GM19463 (cell line): ENCODE results near the gene PIK3AP1.
A peak's percentile ranks its signal among the peaks of the same experiment; 100 is the strongest.
"Not testable (repeated sequence)": the region's sequence is repeated elsewhere in the genome, so short reads cannot be mapped to it uniquely, and the experiment has no call there.

Experiments used
- ATAC-seq: cut with Tn5 transposase; IDR thresholded peaks from one replicate; pipeline ENCODE4 v1.9.1; 2021; ENCODE audit warnings: mild to moderate bottlenecking, moderate library complexity; ENCODE audit not compliant: unreplicated experiment

The PIK3AP1 gene

GRCh38 chr10:96737307-96737902, 17.1 kb upstream of the PIK3AP1 start:
- ATAC-seq = not testable (repeated sequence)

GRCh38 chr10:96724621-96725020, 4.3 kb upstream of the PIK3AP1 start:
- ATAC-seq = no peak

- no peak for ATAC-seq
Observed at GRCh38 chr10:96721207-96721572, 876 bp upstream of the PIK3AP1 start.

- ATAC-seq = peak; percentile 63
Observed at GRCh38 chr10:96719850-96720421, 378 bp downstream of the PIK3AP1 start.

- no peak for ATAC-seq
Observed at GRCh38 chr10:96719200-96719599, 1.1 kb downstream of the PIK3AP1 start.

- ATAC-seq = no peak
Observed at GRCh38 chr10:96718304-96718990, 1.9 kb downstream of the PIK3AP1 start.

- ATAC-seq = no peak
Observed at GRCh38 chr10:96716390-96716789, 3.9 kb downstream of the PIK3AP1 start.

GRCh38 chr10:96714746-96715255, 5.5 kb downstream of the PIK3AP1 start:
- ATAC-seq = no peak

GRCh38 chr10:96714031-96714590, 6.2 kb downstream of the PIK3AP1 start:
- ATAC-seq = no peak

GRCh38 chr10:96712662-96713271, 7.5 kb downstream of the PIK3AP1 start:
- no peak for ATAC-seq

- ATAC-seq = no peak
Observed at GRCh38 chr10:96711048-96711728, 9.1 kb downstream of the PIK3AP1 start.

GRCh38 chr10:96709525-96709924, 10.8 kb downstream of the PIK3AP1 start:
- ATAC-seq = no peak

- no peak for ATAC-seq
Observed at GRCh38 chr10:96708996-96709395, 11.3 kb downstream of the PIK3AP1 start.

- no peak for ATAC-seq
Observed at GRCh38 chr10:96708456-96708855, 11.9 kb downstream of the PIK3AP1 start.

- peak; percentile 56 for ATAC-seq
Observed at GRCh38 chr10:96706331-96706853, 13.9 kb downstream of the PIK3AP1 start.

GRCh38 chr10:96705134-96705533, 15.2 kb downstream of the PIK3AP1 start:
- ATAC-seq = no peak

GRCh38 chr10:96704563-96704962, 15.8 kb downstream of the PIK3AP1 start:
- ATAC-seq = no peak

- no peak for ATAC-seq
Observed at GRCh38 chr10:96703358-96703757, 17.0 kb downstream of the PIK3AP1 start.

- ATAC-seq = no peak
Observed at GRCh38 chr10:96701265-96701664, 19.0 kb downstream of the PIK3AP1 start.

- peak; percentile 71 for ATAC-seq
Observed at GRCh38 chr10:96700374-96701099, 19.8 kb downstream of the PIK3AP1 start.
